HCT116 (cell line): Measurements from ENCODE around the gene KRT13. TPM values are rescaled to one million over a fixed set of nuclear protein-coding genes. Genes with fewer than 3 reads are reported as not detected.

Experiments used
- ATAC-seq: fragments of 200-7000 bp; cut with Tn5 transposase; 2 replicates; pipeline ENCODE4 v1.9.1; 2020; ENCODE audit warnings: mild to moderate bottlenecking, moderate library complexity
- BruUV-seq: library from RNA; stranded (reverse); fragments of 400-500 nt; replicated peaks from 2 replicates; lab custom pipeline; 2021; lab: Mats Ljungman, UMichigan
- CTCF ChIA-PET: fragments of 300-600 bp; sonication (Branson Sonifier 250); formaldehyde crosslinking; loops from one replicate; lab custom pipeline; 2021; ENCODE audit warnings: antibody characterized with exemption; lab: Charles Lee
- POLR2A ChIA-PET: fragments of 300-600, 350-600 bp; sonication (Branson Sonifier 250); formaldehyde crosslinking; loops from one replicate; lab custom pipeline; 2021; ENCODE audit warnings: antibody characterized with exemption; lab: Charles Lee
- RAD21 ChIA-PET, 2 experiments: fragments of 300-600 bp; sonication (Branson Sonifier 250); formaldehyde crosslinking; loops; one replicate each; lab custom pipeline; 2023; ENCODE audit warnings: low total read pairs in 2 of 2; ENCODE audit not compliant: uncharacterized antibody in 2 of 2, unreplicated experiment in 2 of 2, low non-redundant PET in 1 of 2; lab: Charles Lee
- DNase-seq: peaks from one replicate; pipeline ENCODE4 v3.0.0-alpha.2; 2010; ENCODE audit warnings: low read depth, low spot score
- H2AFZ ChIP-seq: fragments of 200-600 bp; shearing (Covaris generic), sonication (generic); 2 replicates; pipeline ENCODE4 v1.6.1; 2017; ENCODE audit warnings: low read depth, mixed run types, mixed read lengths, antibody characterized with exemption, low read length; ENCODE audit not compliant: poor library complexity, severe bottlenecking
- H3K27ac ChIP-seq: 2 replicates; pipeline ENCODE4 v1.5.1; 2012; ENCODE audit warnings: low read depth, low read length
- H3K27me3 ChIP-seq: fragments of 200-600 bp; sonication (generic); 2 replicates; pipeline ENCODE4 v1.6.1; 2016; ENCODE audit warnings: mixed run types, low read length, mixed read lengths; ENCODE audit not compliant: insufficient read depth
- H3K36me3 ChIP-seq, 2 experiments: fragments of 200-500 bp in 1 of 2; fragments of 200-600 bp in 1 of 2; sonication (Bioruptor generic) in 1 of 2; sonication (generic) in 1 of 2; 2 replicates each; pipeline versions ENCODE4 v1.5.1 to v1.6.1; 2014 to 2016; ENCODE audit warnings: low read length in 2 of 2, inconsistent platforms in 1 of 2, mixed read lengths in 1 of 2, mixed run types in 1 of 2; ENCODE audit not compliant: insufficient read depth in 2 of 2, control insufficient read depth in 1 of 2
- H3K4me1 ChIP-seq, 2 experiments: fragments of 200-600 bp in 1 of 2; sonication (generic) in 1 of 2; 2 replicates each; pipeline versions ENCODE4 v1.5.1 to v1.6.1; 2012 to 2017; ENCODE audit warnings: low read length in 2 of 2, inconsistent platforms in 1 of 2, mild to moderate bottlenecking in 1 of 2, mixed read lengths in 1 of 2, mixed run types in 1 of 2, moderate library complexity in 1 of 2; ENCODE audit not compliant: insufficient read depth in 2 of 2, control insufficient read depth in 1 of 2
- H3K4me2 ChIP-seq: fragments of 200-600 bp; sonication (generic); 2 replicates; pipeline ENCODE4 v1.6.1; 2017; ENCODE audit warnings: mixed run types, low read length, mixed read lengths
- H3K4me3 ChIP-seq, 2 experiments: fragments of 200-600 bp in 1 of 2; sonication (generic) in 1 of 2; replicated peaks in 1 of 2; 2 replicates each; pipeline ENCODE4 v1.5.1; 2011 to 2016; ENCODE audit warnings: low read length in 2 of 2, control low read depth in 1 of 2, low read depth in 1 of 2, mild to moderate bottlenecking in 1 of 2, mixed read lengths in 1 of 2, mixed run types in 1 of 2
- H3K79me2 ChIP-seq: fragments of 200-600 bp; sonication (generic); 2 replicates; pipeline ENCODE4 v1.6.1; 2017; ENCODE audit warnings: mild to moderate bottlenecking, mixed run types, low read length, moderate library complexity, mixed read lengths; ENCODE audit not compliant: insufficient read depth
- H3K9ac ChIP-seq: fragments of 200-600 bp; sonication (generic); 2 replicates; pipeline ENCODE4 v1.6.1; 2016; ENCODE audit warnings: low read length, mixed read lengths
- H3K9me2 ChIP-seq: fragments of 200-600 bp; sonication (generic), shearing (Covaris generic); 2 replicates; pipeline ENCODE4 v1.6.1; 2017; ENCODE audit warnings: mixed run types, mild to moderate bottlenecking, moderate library complexity; ENCODE audit not compliant: insufficient read depth
- H3K9me3 ChIP-seq, 2 experiments: fragments of 200-500 bp in 1 of 2; fragments of 200-600 bp in 1 of 2; sonication (Bioruptor generic) in 1 of 2; sonication (generic) in 1 of 2; 2 replicates each; pipeline ENCODE4 v1.6.1; 2014 to 2017; ENCODE audit warnings: low read length in 2 of 2, mixed read lengths in 2 of 2, inconsistent platforms in 1 of 2, low read depth in 1 of 2, mild to moderate bottlenecking in 1 of 2, mixed run types in 1 of 2, moderate library complexity in 1 of 2; ENCODE audit not compliant: control insufficient read depth in 1 of 2, insufficient read depth in 1 of 2
- H4K20me1 ChIP-seq: fragments of 200-600 bp; sonication (generic), shearing (Covaris generic); 2 replicates; pipeline ENCODE4 v1.6.1; 2017; ENCODE audit warnings: mixed run types, mild to moderate bottlenecking, moderate library complexity; ENCODE audit not compliant: insufficient read depth
- CBX3 ChIP-seq: IDR thresholded peaks from 2 replicates; pipeline ENCODE4 v1.6.1; 2012; ENCODE audit warnings: low read depth
- CEBPB ChIP-seq: IDR thresholded peaks from 2 replicates; pipeline ENCODE4 v1.6.1; 2012; ENCODE audit warnings: low read depth
- CTCF ChIP-seq, 3 experiments: fragments of 200-600 bp in 1 of 3; sonication (generic) in 1 of 3; IDR thresholded peaks in 2 of 3; conservative IDR thresholded peaks in 1 of 3; 2 replicates each; pipeline ENCODE4 v1.5.1; 2012 to 2017; ENCODE audit warnings: low read depth in 2 of 3, low read length in 2 of 3, antibody characterized with exemption in 1 of 3, borderline replicate concordance in 1 of 3, control low read depth in 1 of 3, mild to moderate bottlenecking in 1 of 3, mixed read lengths in 1 of 3, mixed run types in 1 of 3, moderate library complexity in 1 of 3; ENCODE audit not compliant: insufficient read depth in 1 of 3
- EGR1 ChIP-seq: IDR thresholded peaks from 2 replicates; pipeline ENCODE4 v1.6.1; 2012; ENCODE audit warnings: low read depth
- EZH2phosphoT487 ChIP-seq: fragments of 200-600 bp; IDR thresholded peaks from 2 replicates; pipeline ENCODE4 v1.6.1; 2018; ENCODE audit warnings: antibody characterized with exemption, borderline replicate concordance
- FOSL1 ChIP-seq: IDR thresholded peaks from 2 replicates; pipeline ENCODE4 v1.6.1; 2012; ENCODE audit warnings: low read depth
- MAX ChIP-seq: IDR thresholded peaks from 2 replicates; pipeline ENCODE4 v1.6.1; 2012
- POLR2A ChIP-seq: IDR thresholded peaks from 2 replicates; pipeline ENCODE4 v1.7.0; 2011; ENCODE audit warnings: borderline replicate concordance; ENCODE audit not compliant: insufficient read depth, insufficient read length; ENCODE audit errors: extremely low read depth
- POLR2AphosphoS5 ChIP-seq: IDR thresholded peaks from 2 replicates; pipeline ENCODE4 v1.6.1; 2011; ENCODE audit warnings: mild to moderate bottlenecking, low read depth, low read length, moderate library complexity
- SIN3A ChIP-seq: IDR thresholded peaks from 2 replicates; pipeline ENCODE4 v1.6.1; 2012; ENCODE audit warnings: low read depth
- SP1 ChIP-seq: IDR thresholded peaks from 2 replicates; pipeline ENCODE4 v1.6.1; 2012; ENCODE audit warnings: low read depth
- TCF7L2 ChIP-seq: IDR thresholded peaks from 2 replicates; pipeline ENCODE4 v1.7.0; 2011; ENCODE audit warnings: borderline replicate concordance, inconsistent platforms; ENCODE audit not compliant: insufficient read depth, insufficient read length; ENCODE audit errors: extremely low read depth
- YY1 ChIP-seq: IDR thresholded peaks from 2 replicates; pipeline ENCODE4 v1.6.1; 2011; ENCODE audit warnings: low read length, low read depth, moderate library complexity, mild to moderate bottlenecking; ENCODE audit not compliant: insufficient replicate concordance; ENCODE audit errors: extremely low read depth
- ZBTB33 ChIP-seq: IDR thresholded peaks from 2 replicates; pipeline ENCODE4 v1.6.1; 2011; ENCODE audit warnings: mild to moderate bottlenecking, low read length, moderate library complexity; ENCODE audit not compliant: insufficient replicate concordance; ENCODE audit errors: extremely low read depth
- ZFX ChIP-seq: fragments of 450-650 bp; IDR thresholded peaks from 2 replicates; pipeline ENCODE4 v1.6.1; 2017
- ZNF274 ChIP-seq: fragments of 200-500 bp; sonication (Bioruptor generic); IDR thresholded peaks from 2 replicates; pipeline ENCODE4 v1.6.1; 2014; ENCODE audit warnings: mild to moderate bottlenecking, low read depth, low read length, inconsistent platforms
- intact Hi-C: fragments of 100-400 bp; cut with micrococcal nuclease; formaldehyde crosslinking; loops from 2 replicates; pipeline ENCODE4 v1.10.0; 2022
- total RNA-seq: library from RNA; stranded (reverse); gene quantifications from one replicate; pipeline ENCODE4 v1.2.1, GENCODE V29; 2021; ENCODE audit not compliant: unreplicated experiment

The KRT13 gene
- total RNA-seq, 1 experiment from 2014 or later: 3.7 TPM

- BruUV-seq: no TSS peak
- DNase-seq: peak; percentile 75
- peak overlapping the region; percentile 68 for H3K9ac ChIP-seq
Observed at GRCh38 chr17:41547378-41547841, 42.0 kb upstream of the KRT13 start.

More at GRCh38 chr17:41547378-41547841, 42.0 kb upstream of the KRT13 start:
- H3K27me3 ChIP-seq: no peaks in the 10 kb centered on the region
- H3K9me3 ChIP-seq: peaks cover 0 to 8% of the 10 kb centered on the region in 2 experiments; a peak in 1 of 4 replicates
- intact Hi-C loops: loop anchor here (5.0 to 10.0 kb wide), 2 partner anchors 225 to 933 kb away; no protein-coding TSS in a partner anchor
- CTCF ChIA-PET: interaction anchor here (0.5 to 7.3 kb wide), 15 partner anchors 11 to 932 kb away, joined by 3 to 203 read pairs (median 30); partner anchors contain the start of genes KRT15 and KRT19
- POLR2A ChIA-PET: interaction anchor here (0.7 to 5.5 kb wide), 6 partner anchors 15 to 691 kb away, joined by 3 to 148 read pairs (median 10); partner anchors contain the start of genes EIF1, KRT15 and KRT19
- H2AFZ ChIP-seq: no peak overlapping the region
- H3K36me3 ChIP-seq: no peaks in the 10 kb centered on the region
- peak; percentile 51 for ATAC-seq
- H3K4me1 ChIP-seq: peaks cover 39 to 74% of the 10 kb centered on the region in 2 experiments
- H3K79me2 ChIP-seq: no peaks in the 10 kb centered on the region
- no peaks in the 10 kb centered on the region for H4K20me1 ChIP-seq
- peak overlapping the region; percentile 91 for H3K27ac ChIP-seq
- peak overlapping the region; percentile 21 to 46 for H3K4me3 ChIP-seq
- no peak for TF ChIP-seq EGR1
- no peak for TF ChIP-seq CTCF (IDR thresholded peaks at IDR 0.05 in 2 of 3, conservative IDR thresholded peaks at IDR 0.05 in 1 of 3; ENCODE audit: borderline replicate concordance in 1 of 3, insufficient read depth in 1 of 3, low read depth in 2 of 3, low read length in 2 of 3)
- no peak for TF ChIP-seq ZNF274
- TF ChIP-seq ZBTB33: no peak
- no peak for TF ChIP-seq MAX
- no peak for TF ChIP-seq CEBPB
- no peak for TF ChIP-seq YY1
- no peak for TF ChIP-seq SP1
- TF ChIP-seq FOSL1: no peak
- no peak for TF ChIP-seq SIN3A
- no peak for TF ChIP-seq EZH2phosphoT487
- no peak for TF ChIP-seq POLR2AphosphoS5
- no peak for TF ChIP-seq CBX3
- TF ChIP-seq POLR2A: no peak
- no peak for TF ChIP-seq ZFX
- TF ChIP-seq TCF7L2: no peak
- RAD21 ChIA-PET: interaction anchor here (0.8 to 3.7 kb wide), 9 partner anchors 18 to 691 kb away, joined by 3 to 26 read pairs (median 9); no protein-coding TSS in a partner anchor
- H3K9me2 ChIP-seq: no peaks in the 10 kb centered on the region
- peak overlapping the region; percentile 80 for H3K4me2 ChIP-seq
